Activated CD8-positive, alpha-beta memory T cell treated with anti-CD3 and anti-CD28 coated beads for 4 hours (primary cell): ENCODE data around the gene CEP128.

Experiments
- DNase-seq, 2 donors: peaks; one replicate each; pipeline ENCODE4 v3.0.0-alpha.2; 2020; ENCODE audit warnings: low read depth in 2 of 2

CEP128 gene

DNA sequence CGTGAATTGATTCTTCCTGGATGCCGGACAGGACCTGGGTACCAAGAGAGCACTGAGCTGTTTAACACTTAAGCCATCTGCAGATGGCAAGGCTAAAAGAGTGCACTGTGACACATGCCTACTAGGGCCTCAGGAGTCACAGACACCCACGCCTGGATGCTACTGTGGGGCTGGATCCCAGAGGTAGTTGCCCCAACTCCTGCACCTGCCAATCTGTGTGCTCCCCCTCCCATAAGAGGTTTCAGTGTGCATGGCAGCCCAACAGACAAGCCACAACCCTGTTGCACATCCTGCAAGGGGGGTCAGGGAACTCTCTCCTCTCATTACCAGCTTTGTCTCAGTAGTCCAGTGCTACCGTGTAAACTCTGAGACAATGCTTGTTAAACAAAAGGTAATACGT, 169.0 kb downstream of the CEP128 start:
- no peak for DNase-seq

DNA sequence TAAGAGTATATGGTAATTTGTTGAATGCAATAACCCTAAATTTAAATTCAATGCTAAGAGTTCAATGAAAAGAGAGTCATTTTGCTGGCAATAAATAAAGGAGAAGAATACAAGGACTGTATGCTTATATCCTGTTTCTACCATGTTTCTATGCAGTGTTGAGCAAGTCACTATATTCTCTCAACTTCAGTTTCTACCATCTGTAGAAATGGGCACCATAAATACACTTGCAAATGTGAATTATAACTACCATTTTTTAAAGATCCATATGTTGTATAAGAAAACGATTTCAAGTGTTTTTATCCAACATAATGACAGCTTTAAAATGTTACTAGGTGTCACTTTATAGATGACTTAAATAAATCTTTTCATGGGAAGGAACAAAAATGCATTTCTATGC, 170.3 kb downstream of the CEP128 start:
- no peak for DNase-seq

- no peak for DNase-seq
Measured at GRCh38 chr14:80770114-80770908, 171.2 kb downstream of the CEP128 start.

DNA sequence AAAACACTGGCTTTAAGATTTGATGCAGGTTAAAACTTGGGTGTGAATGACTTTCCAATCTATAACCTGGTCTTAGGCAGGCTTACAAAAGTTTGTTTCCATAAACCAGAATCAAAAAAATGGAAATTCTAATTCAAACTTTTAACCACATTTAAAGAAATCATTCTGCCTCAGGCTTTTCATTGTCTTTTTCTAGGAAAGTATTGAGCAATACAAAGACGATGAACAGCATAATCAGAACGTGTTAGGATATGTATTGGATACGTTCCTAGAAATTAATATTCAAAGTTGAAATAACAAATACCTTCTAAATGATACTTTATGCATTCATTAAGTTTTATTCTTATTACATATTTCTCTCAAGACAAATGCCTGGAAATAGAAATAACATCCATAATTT, 172.9 kb downstream of the CEP128 start:
- DNase-seq, result no peak

DNA sequence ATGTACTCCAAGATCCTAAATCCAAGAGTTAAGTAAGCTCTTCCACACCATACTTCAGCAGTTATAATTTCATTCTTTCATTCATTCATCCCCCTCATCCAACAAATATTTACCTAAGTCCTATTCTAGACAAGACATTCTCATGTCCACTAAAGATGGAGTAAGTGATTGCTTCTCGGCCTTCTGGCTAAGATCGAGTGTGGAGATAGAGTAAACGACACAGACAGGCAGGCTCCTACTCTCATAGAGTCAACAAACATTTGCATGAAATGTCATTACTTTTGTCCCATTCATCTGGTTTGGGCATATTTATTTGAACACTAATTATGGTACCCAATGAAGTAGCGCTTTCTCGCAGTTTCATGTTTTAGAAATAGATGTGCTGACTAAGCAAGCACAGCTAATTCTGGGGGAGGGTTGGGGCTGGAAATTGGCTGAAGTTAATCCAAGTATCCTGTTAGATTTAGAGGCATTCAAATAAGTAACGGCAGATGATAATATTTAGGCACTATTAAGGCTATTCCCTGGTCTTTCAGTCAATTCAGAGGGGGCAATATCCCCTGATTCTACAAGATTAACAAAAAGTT, 176.5 kb downstream of the CEP128 start:
- DNase-seq, result no peak

DNA sequence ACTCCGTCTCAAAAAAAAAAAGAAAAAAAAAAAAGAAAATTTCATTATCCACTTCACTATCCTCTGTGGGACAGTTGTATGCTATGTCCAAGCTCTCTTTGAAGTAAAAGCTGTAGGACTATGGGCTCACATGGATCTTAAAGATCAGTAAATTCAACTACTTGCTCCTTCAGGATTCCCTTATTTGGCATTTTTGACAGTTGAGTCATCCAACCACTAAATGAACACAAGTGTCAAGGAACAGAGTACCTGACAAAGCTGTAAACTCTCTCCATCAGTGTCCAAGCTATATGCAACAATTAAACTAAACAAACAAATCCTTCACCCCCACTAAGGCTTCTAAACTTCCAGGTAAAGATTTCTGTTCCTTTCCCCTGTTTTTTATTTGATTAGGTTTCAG, 177.0 kb downstream of the CEP128 start:
- DNase-seq, result no peak

GRCh38 chr14:80762641-80763228, 178.8 kb downstream of the CEP128 start:
- no peak for DNase-seq

DNA sequence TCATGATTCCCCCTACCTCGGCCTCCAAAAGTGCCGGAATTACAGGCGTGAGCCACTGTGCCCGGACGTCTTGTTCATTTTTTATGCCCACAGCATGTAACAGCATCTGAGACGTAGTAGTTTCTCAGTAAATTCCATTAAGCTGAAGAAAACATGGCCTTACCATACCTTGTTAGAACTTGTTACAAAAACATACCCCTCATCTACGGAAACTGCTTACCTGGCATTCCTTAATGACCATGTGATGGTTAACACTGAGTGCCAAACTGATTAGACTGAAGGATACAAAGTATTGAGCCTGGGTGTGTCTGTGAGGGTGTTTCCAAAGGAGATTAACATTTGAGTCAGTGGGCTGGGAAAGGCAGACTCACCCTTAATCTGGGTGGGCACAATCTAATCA, 186.8 kb downstream of the CEP128 start:
- no peak for DNase-seq

DNA sequence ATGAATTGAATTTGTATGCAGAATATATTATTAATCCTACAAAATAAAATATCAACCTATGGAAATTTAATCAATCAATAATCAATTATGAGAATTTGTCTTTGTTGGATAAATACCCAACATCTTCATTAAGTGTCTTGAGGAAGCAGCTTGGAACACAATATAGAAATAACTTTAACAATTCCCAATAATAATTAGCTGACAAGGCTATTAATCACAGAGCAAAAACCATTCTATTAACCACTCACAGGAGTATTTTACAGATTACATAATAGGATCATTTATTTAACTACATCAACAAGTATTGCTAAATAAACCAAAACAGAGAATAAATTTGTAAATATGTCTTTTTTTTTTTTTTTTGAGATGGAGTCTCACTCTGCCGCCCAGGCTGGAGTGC, 190.3 kb downstream of the CEP128 start:
- DNase-seq, result no peak

DNA sequence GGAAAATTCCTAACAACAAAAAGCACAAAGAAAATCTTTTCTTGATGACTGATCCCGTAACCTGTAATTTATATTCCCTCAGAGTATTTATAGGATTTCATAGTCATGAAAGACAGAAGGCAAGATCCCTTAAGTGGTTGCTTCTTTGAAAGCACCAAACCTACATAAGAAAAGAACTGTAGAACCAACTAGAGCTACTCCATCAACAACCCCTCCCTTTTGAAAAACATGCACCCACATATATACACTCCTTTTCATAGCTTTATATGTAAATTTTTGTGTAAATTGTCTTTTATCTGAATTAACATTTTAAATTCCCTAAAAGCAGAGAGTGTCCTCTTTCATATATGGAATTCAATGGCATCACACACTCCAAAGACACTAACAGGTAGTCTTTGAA, 215.3 kb downstream of the CEP128 start:
- DNase-seq, result no peak

DNA sequence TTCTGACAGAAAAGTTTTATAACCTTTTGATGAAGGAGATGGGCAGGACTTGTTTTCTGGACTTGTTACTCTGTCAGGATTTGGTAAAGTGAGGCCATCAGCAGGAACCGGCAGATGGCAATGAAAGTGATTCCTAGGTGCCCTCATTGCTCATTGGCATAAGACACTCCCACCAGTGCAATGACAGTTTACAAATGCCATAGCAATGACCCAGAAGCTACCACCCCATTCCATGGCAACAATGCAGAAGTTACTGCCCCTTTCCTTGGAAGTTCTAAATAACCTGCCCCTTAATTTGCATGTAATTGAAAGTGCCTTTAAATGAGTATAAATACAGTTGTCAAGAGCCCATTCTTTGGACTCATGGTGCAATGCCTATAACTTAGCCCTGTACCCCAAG, 222.6 kb downstream of the CEP128 start:
- DNase-seq, result no peak

- DNase-seq, result no peak
Measured at GRCh38 chr14:80714474-80714873, 227.1 kb downstream of the CEP128 start.

DNA sequence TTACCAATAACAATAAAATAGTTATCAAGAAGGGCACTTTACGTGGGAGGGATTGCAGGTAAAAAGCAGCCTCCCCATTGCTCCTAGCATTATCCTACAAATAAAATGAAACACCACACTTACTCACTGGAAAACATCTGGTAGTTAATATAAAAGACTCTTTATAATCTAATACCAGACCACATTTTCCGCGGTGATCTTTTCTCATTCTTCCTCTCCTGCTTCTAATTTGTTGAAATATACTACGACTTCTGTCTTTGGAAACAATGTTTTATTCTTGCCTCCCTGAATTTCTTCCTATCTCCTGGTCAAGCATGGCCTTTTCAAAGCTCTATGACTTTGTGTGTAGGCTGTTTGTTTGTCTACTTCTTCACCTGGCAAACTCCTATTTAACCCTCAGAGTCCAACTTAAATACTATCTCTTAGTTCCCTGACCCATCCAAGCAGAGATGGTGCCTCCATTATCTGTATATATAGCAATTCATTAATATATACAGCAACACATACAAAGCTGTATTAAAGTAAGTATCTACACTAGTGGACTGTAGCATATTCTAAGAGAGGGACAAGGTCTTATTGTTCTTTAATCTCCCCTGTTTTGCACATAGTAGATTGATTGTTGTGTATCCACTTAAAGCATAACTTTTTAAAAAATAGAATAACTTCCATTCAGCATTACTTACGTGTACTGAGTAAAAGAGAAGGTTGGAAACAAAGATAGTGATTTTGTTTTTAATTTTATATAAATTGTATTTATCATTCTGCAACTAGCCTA, 228.3 kb downstream of the CEP128 start:
- DNase-seq, result no peak

DNA sequence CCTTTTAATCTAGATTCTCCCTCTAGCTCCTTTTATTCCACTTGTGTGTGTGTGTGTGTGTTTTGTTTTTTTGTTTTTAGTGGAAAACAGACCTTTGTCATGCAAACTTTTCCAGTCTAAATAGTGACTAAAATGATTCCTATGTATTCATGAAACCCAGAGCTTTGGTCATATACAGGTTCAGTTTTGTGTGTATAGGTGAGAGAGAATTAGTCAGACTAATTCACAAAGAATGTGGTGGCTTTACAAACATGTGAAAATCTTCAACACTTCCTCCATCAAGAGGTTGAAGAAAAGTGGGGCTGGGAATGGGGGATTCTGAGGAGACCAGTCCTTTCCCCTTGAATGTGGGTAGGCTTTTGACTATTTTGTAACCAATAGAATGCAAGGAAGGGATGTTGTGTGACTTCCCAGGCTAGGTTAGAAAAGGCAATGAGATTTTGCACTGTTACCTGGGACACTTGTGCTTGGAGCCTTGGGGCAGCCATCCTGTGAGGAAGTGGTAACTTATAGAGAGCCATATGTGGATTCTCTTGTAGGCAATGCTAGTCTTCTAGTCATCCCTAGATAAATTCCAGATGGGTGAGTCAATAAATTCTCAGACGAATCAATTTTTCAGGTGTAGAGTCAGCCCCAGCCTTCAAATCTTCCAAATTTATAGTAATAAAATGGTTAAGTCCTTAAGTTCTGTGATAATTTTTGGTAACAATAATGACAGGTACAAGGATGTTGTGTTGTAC, 236.1 kb downstream of the CEP128 start:
- no peak for DNase-seq

DNA sequence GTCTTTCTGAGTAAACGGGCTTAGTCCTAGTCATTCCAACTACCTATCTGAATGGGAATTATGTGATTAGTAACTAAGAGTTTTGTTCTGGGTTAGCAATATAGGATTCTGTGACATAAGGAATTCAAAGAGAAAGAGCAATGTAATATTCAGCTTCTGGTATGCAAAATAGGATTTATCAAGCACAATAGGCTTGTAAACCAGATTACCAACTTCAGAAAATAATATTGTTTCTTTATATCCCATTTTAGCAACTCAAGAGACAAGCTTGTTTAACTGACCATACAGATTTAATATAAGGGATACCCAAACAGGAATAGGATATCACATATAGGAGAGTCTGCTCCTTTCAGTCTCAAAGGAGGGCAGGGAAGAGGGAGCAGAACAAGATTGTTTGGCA, 240.9 kb downstream of the CEP128 start:
- DNase-seq, result no peak

DNA sequence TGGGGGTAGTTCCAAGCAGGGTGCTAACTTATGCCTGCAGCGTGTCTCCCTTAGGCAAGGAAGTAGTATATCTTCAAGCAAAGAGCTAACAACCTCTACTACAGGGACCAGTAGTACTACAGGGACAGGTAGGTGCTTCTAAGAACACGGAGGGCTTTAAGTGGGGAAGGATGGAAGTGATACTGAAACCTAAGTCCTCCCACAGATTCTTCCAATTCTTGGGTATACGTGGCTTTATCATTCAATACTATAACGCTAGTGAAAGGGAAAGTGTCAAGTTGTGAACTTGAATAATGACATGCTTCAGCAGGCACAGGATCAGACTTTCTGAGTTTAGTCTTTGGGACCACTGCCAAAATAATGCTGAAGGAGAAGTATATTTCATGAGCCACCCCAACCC, 241.7 kb downstream of the CEP128 start:
- no peak for DNase-seq

GRCh38 chr14:80698974-80699373, 242.6 kb downstream of the CEP128 start:
- no peak for DNase-seq

- DNase-seq, result no peak
Measured at GRCh38 chr14:80695869-80696268, 245.7 kb downstream of the CEP128 start.

DNA sequence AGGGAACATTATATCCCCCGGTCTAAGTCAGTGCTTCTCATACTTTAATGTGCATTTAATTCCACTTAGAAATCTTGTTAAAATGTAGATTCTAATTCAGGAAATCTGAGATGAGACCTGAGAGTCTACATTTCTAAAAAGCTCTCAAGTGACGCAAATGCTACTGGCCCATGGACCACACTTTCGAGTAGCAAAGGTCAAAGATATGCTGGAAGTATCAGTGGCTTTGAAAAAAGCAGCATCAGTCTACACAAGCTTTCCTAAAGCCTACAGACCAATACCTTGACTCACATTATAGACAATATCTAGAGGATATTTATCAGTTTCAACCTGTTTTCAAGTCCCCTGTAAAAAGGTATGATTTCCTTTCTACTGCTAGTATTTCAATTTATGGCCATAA, 248.6 kb downstream of the CEP128 start:
- no peak for DNase-seq

GRCh38 chr14:80681651-80682050, 259.9 kb downstream of the CEP128 start:
- DNase-seq, result no peak

DNA sequence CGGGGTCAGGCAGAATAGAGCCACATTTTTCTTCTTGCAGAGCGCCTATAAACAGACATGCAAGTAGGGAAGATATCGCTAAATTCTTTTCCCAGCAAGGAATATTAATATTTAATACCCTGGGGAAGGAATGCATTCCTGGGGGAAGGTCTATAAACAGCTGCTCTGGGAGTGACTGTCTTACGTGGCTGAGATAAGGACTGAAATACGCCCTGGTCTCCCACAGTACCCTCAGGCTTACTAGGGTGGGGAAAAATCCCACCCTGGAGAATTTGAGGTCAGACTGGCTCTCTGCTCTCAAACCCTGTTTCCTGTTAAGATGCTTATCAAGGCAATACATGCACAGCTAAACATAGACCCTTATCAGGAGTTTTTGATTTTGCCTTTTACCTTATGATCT, 262.3 kb downstream of the CEP128 start:
- no peak for DNase-seq

DNA sequence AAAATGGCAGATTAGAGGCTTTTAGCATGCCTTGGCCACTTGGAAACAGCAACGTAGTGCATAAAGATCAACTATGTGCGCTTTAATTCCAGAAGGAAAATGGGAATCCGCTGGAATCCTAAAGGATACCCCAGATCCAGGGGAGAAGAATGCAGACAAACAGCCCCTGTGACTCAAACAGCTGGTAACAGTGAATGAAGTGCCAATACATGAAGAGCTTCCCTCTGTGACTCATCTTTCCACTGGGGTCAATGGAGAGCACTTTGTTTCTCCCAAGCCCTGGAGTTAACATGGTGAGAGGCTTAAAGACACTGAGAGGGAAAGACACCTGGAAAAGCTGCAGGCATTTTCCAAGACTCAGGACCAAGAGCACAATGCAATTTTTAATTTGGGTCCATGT, 263.1 kb downstream of the CEP128 start:
- no peak for DNase-seq
